B cell (primary cell): ENCODE results near the gene PRKAR2A. TPM values are rescaled to one million over a fixed set of nuclear protein-coding genes. Genes with fewer than 3 reads are reported as not detected.

Experiments used
- ATAC-seq: fragments of 200-7000 bp; cut with Tn5 transposase; one replicate; pipeline ENCODE4 v1.10.0; 2021; ENCODE audit warnings: low read depth, mild to moderate bottlenecking, moderate number of reproducible peaks, moderate library complexity
- CTCF ChIA-PET: fragments of 350-600 bp; sonication (Branson Sonifier 250); formaldehyde crosslinking; loops from one replicate; lab custom pipeline; 2021; ENCODE audit warnings: antibody characterized with exemption, inconsistent platforms; lab: Charles Lee
- POLR2A ChIA-PET: fragments of 350-600 bp; sonication (Branson Sonifier 250); formaldehyde crosslinking; loops from one replicate; lab custom pipeline; 2021; ENCODE audit warnings: antibody characterized with exemption; lab: Charles Lee
- DNase-seq: peaks from one replicate; pipeline ENCODE4 v3.0.0; 2013
- H2AFZ ChIP-seq: 2 replicates; pipeline ENCODE4 v1.6.1; 2012; ENCODE audit warnings: mild to moderate bottlenecking, low read depth, low read length; ENCODE audit not compliant: insufficient read depth, poor library complexity, severe bottlenecking
- H3K27ac ChIP-seq, 2 donors: 1 replicate in 1 of 2; 2 replicates in 1 of 2; pipeline ENCODE4 v1.5.1; 2012 to 2013; ENCODE audit warnings: low read length in 2 of 2, mild to moderate bottlenecking in 2 of 2, moderate library complexity in 1 of 2
- H3K27me3 ChIP-seq, 4 experiments: fragments of 200-600 bp in 1 of 4; sonication (generic) in 1 of 4; replicated peaks in 1 of 4; 1 replicate in 2 of 4; 2 replicates in 2 of 4; pipeline versions ENCODE4 v1.6.1 to v1.7.0; 2013 to 2016; ENCODE audit warnings: low read length in 3 of 4, mild to moderate bottlenecking in 2 of 4, mixed read lengths in 1 of 4, moderate library complexity in 1 of 4; ENCODE audit not compliant: insufficient read depth in 4 of 4, control insufficient read depth in 3 of 4; ENCODE audit errors: control extremely low read depth in 1 of 4
- H3K36me3 ChIP-seq, 2 experiments: replicated peaks in 1 of 2; 1 replicate in 1 of 2; 2 replicates in 1 of 2; pipeline versions ENCODE4 v1.6.1 to v1.7.1; 2013; ENCODE audit warnings: low read length in 1 of 2; ENCODE audit not compliant: insufficient read depth in 2 of 2, control insufficient read depth in 1 of 2; ENCODE audit errors: control extremely low read depth in 1 of 2, extremely low read depth in 1 of 2
- H3K4me1 ChIP-seq, 2 donors: fragments of 200-600 bp in 1 of 2; sonication (generic) in 1 of 2; 1 replicate in 1 of 2; 2 replicates in 1 of 2; pipeline versions ENCODE4 v1.5.1 to v1.6.1; 2013 to 2017; ENCODE audit warnings: low read length in 2 of 2; ENCODE audit not compliant: control insufficient read depth in 2 of 2, insufficient read depth in 2 of 2
- H3K4me2 ChIP-seq: replicated peaks from 2 replicates; pipeline ENCODE3; 2012; ENCODE audit warnings: mild to moderate bottlenecking, low read depth, low read length; ENCODE audit not compliant: poor library complexity, severe bottlenecking
- H3K4me3 ChIP-seq, 5 experiments: fragments of 200-600 bp in 1 of 5; sonication (generic) in 1 of 5; 1 replicate in 3 of 5; 2 replicates in 2 of 5; pipeline versions ENCODE4 v1.5.1 to v1.7.0; 2011 to 2016; ENCODE audit warnings: low read length in 4 of 5, mild to moderate bottlenecking in 4 of 5, low read depth in 2 of 5, control low read depth in 1 of 5, moderate library complexity in 1 of 5; ENCODE audit not compliant: insufficient read depth in 1 of 5; ENCODE audit errors: control extremely low read depth in 1 of 5, extremely low read depth in 1 of 5
- H3K79me2 ChIP-seq: fragments of 200-600 bp; sonication (generic); one replicate; pipeline ENCODE4 v1.6.0; 2016; ENCODE audit warnings: low read length; ENCODE audit not compliant: control insufficient read depth, insufficient read depth
- H3K9ac ChIP-seq: fragments of 200-600 bp; sonication (generic); 2 replicates; pipeline ENCODE4 v1.6.1; 2017; ENCODE audit warnings: mild to moderate bottlenecking, low read length, moderate library complexity
- H3K9me3 ChIP-seq, 3 donors: one replicate each; pipeline versions ENCODE4 v1.6.1 to v1.7.1; 2013; ENCODE audit warnings: low read length in 2 of 3; ENCODE audit not compliant: control insufficient read depth in 2 of 3, insufficient read depth in 1 of 3; ENCODE audit errors: control extremely low read depth in 1 of 3
- H4K20me1 ChIP-seq: 2 replicates; pipeline ENCODE4 v1.6.0; 2012; ENCODE audit warnings: mild to moderate bottlenecking, low read length; ENCODE audit not compliant: insufficient read depth, control insufficient read depth, poor library complexity, severe bottlenecking
- H3K27ac Mint-ChIP-seq: one replicate; pipeline ENCODE4 v1.8.0; 2021; ENCODE audit warnings: mixed read lengths
- H3K27me3 Mint-ChIP-seq: one replicate; pipeline ENCODE4 v1.8.0; 2021; ENCODE audit warnings: mixed read lengths
- H3K4me1 Mint-ChIP-seq: one replicate; pipeline ENCODE4 v1.8.0; 2021; ENCODE audit warnings: mixed read lengths
- H3K4me3 Mint-ChIP-seq: one replicate; pipeline ENCODE4 v1.8.0; 2021; ENCODE audit warnings: mixed read lengths
- H3K9me3 Mint-ChIP-seq: one replicate; pipeline ENCODE4 v1.8.0; 2022; ENCODE audit warnings: mixed read lengths; ENCODE audit not compliant: insufficient read depth
- EZH2 ChIP-seq: IDR thresholded peaks from 2 replicates; pipeline ENCODE4 v1.6.1; 2012; ENCODE audit warnings: borderline replicate concordance, low read depth, mild to moderate bottlenecking, moderate library complexity, low read length; ENCODE audit not compliant: insufficient read depth, poor library complexity, severe bottlenecking
- WGBS: methylation state at CpG from one replicate; pipeline ENCODE4 v1.1.5; 2013; ENCODE audit warnings: missing lambda C conversion rate; ENCODE audit not compliant: insufficient coverage; 5-methylcytosine and 5-hydroxymethylcytosine counted together
- intact Hi-C: fragments of 100-400 bp; cut with micrococcal nuclease; formaldehyde crosslinking; loops from one replicate; pipeline ENCODE4 v1.10.0; 2022
- polyA plus RNA-seq: library from polyadenylated mRNA; depleted of rRNA; stranded (reverse); fragments of >200 nt; gene quantifications from 2 replicates; pipeline ENCODE4 v1.2.3, GENCODE V29; 2012
- total RNA-seq, 2 donors: library from RNA; stranded (reverse); fragments of 120-200 nt in 1 of 2; gene quantifications; 1 replicate in 1 of 2; 2 replicates in 1 of 2; pipeline versions ENCODE4 v1.2.3 to v1.2.4, GENCODE V29; 2013 to 2022
- TF ChIP-seq, protein P1 (sequence below): fragments of 200-600 bp; IDR thresholded peaks from one replicate; pipeline ENCODE4 v1.8.0; 2022; ENCODE audit warnings: antibody characterized with exemption, mild to moderate bottlenecking

Gene PRKAR2A
- total and polyA plus RNA-seq, 2 donors (not counting 1 experiment from before 2014, with no cell fraction given) = 4.3 to 25.0 TPM

DNA sequence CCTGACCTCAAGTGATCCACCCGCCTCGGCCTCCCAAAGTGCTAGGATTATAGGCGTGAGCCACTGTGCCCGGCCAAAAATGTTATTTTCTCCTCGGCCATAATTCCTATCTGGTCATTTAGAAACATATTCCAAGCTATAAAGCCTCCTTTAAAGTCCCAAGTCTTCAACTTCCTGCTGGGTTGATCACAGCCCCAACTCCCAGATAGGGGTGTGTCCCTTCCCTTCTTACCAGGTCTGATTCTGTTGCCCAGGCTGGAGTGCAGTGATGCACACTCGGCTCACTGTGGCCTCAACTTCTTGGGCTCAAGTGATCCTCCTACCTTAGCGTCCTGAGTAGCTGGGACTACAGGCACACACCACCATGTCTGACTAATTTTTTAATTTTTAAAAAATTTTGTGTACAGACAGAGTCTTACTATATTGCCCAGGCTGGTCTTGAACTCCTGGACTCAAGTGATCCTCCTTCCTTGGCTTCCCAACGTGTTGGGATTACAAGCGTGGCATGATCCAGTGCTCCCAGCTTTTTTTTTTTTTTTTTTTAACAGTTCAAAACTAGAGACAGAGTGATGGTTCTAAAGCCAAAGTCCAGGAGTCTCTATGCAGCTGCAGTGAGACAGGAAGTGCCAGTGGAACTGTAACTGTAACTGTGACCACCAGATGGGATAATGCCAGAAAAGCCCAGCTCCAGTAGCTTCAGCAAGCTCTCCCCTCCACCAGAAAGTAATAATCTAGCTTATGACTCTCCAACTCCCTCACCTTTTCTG, 8.2 kb upstream of the PRKAR2A start:
- no peaks in the 10 kb centered on the region for H3K9me3 ChIP-seq
- H3K79me2 ChIP-seq = no peaks in the 10 kb centered on the region
- peaks cover 4 to 20% of the 10 kb centered on the region in 2 experiments for H3K36me3 ChIP-seq
- H3K4me1 ChIP-seq = no peaks in the 10 kb centered on the region
- H3K4me2 ChIP-seq = no peak overlapping the region
- H3K27me3 Mint-ChIP-seq = no peaks in the 10 kb centered on the region
- no peaks in the 10 kb centered on the region for H3K4me1 Mint-ChIP-seq
- H3K27ac Mint-ChIP-seq = no peak overlapping the region
- H3K27me3 ChIP-seq = no peaks in the 10 kb centered on the region
- DNase-seq (no peak), ATAC-seq (no peak)
- H3K27ac ChIP-seq = no peak overlapping the region
- no peaks in the 10 kb centered on the region for H4K20me1 ChIP-seq
- H3K4me3 Mint-ChIP-seq = no peak overlapping the region
- H3K9ac ChIP-seq = no peak overlapping the region
- TF ChIP-seq, protein P1, sequence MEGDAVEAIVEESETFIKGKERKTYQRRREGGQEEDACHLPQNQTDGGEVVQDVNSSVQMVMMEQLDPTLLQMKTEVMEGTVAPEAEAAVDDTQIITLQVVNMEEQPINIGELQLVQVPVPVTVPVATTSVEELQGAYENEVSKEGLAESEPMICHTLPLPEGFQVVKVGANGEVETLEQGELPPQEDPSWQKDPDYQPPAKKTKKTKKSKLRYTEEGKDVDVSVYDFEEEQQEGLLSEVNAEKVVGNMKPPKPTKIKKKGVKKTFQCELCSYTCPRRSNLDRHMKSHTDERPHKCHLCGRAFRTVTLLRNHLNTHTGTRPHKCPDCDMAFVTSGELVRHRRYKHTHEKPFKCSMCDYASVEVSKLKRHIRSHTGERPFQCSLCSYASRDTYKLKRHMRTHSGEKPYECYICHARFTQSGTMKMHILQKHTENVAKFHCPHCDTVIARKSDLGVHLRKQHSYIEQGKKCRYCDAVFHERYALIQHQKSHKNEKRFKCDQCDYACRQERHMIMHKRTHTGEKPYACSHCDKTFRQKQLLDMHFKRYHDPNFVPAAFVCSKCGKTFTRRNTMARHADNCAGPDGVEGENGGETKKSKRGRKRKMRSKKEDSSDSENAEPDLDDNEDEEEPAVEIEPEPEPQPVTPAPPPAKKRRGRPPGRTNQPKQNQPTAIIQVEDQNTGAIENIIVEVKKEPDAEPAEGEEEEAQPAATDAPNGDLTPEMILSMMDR = no peak
- no peak for TF ChIP-seq EZH2
- ChIA-PET POLR2A (interaction anchor here (0.5 kb wide), 1 partner anchor 633 kb away, joined by 4 read pairs; no protein-coding TSS in a partner anchor), CTCF (interaction anchor here (1.0 kb wide), 1 partner anchor 42 kb away, joined by 3 read pairs; the partner anchor contains the start of gene SLC25A20)
- no peak overlapping the region for H3K4me3 ChIP-seq
- intact Hi-C loops = no loop called here
- H3K9me3 Mint-ChIP-seq = no peaks in the 10 kb centered on the region
- H2AFZ ChIP-seq = no peak overlapping the region
- WGBS = 100% methylated on average over 5 of the region's 9 CpGs

DNA sequence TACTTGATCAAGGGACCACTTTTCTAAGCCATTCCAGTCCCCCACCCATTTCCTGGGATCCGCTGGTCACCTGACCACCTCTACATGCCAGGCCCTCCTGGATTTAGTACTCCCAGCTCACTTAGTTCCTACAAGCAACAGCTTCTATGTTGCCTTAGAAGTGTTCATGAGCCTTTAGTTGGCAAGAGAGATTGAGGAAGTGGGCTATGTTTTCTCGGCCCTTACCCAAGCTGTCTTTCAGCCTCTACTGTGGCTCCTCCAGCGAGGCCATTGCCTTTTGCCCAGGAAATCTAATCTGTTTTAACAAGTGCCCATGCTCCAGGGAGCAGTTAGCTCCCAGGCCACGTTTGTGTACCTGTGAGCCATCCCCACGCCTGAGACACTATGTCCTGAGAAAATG, 4.5 kb upstream of the PRKAR2A start:
- CTCF ChIA-PET = interaction anchor here (0.9 kb wide), 1 partner anchor 109 kb away, joined by 3 read pairs; no protein-coding TSS in a partner anchor
- no peak for ATAC-seq

More for the DNA sequence above, 4.5 kb upstream of the PRKAR2A start:
- no peaks in the 10 kb centered on the region for H3K9me3 Mint-ChIP-seq
- Histone ChIP-seq H3K4me3 (no peak overlapping the region), H4K20me1 (no peaks in the 10 kb centered on the region), H3K9ac (no peak overlapping the region), H3K79me2 (peaks cover 6% of the 10 kb centered on the region), H3K27ac (no peak overlapping the region), H3K4me1 (peaks cover 8 to 11% of the 10 kb centered on the region in 2 donors), H3K36me3 (peaks cover 0 to 4% of the 10 kb centered on the region in 2 experiments), H2AFZ (no peak overlapping the region), H3K4me2 (no peak overlapping the region), H3K9me3 (no peaks in the 10 kb centered on the region), H3K27me3 (no peaks in the 10 kb centered on the region)
- TF ChIP-seq EZH2 = no peak
- TF ChIP-seq, protein P1 = no peak
- no peak overlapping the region for H3K27ac Mint-ChIP-seq
- peaks cover 10% of the 10 kb centered on the region for H3K4me1 Mint-ChIP-seq
- H3K27me3 Mint-ChIP-seq = no peaks in the 10 kb centered on the region
- DNase-seq = no peak
- H3K4me3 Mint-ChIP-seq = no peak overlapping the region
- POLR2A ChIA-PET = no interaction called here
- intact Hi-C loops = no loop called here
- 85% methylated on average over 4 of the region's 5 CpGs for WGBS
